IMR-90 (cell line): ENCODE results near the gene PDGFD. TPM values are rescaled to one million over a fixed set of nuclear protein-coding genes. Genes with fewer than 3 reads are reported as not detected.

ENCODE experiments used
- ATAC-seq: fragments of 200-7000 bp; cut with Tn5 transposase; 2 replicates; pipeline ENCODE4 v1.9.1; 2020; ENCODE audit warnings: low read depth, mild to moderate bottlenecking, moderate library complexity
- BruUV-seq: library from RNA; stranded (reverse); fragments of 400-500 nt; replicated peaks from 2 replicates; lab custom pipeline; 2021; lab: Mats Ljungman, UMichigan
- CTCF ChIA-PET: fragments of 300-600 bp; formaldehyde crosslinking; extraction: SDS; loops from one replicate; lab custom pipeline; 2021; ENCODE audit warnings: antibody characterized with exemption; lab: Yijun Ruan, JAX
- POLR2A ChIA-PET: fragments of 300-600 bp; sonication (Branson Sonifier 250); formaldehyde crosslinking; loops from one replicate; lab custom pipeline; 2022; ENCODE audit warnings: antibody characterized with exemption; ENCODE audit not compliant: unreplicated experiment; lab: Charles Lee
- DNase-seq: peaks from one replicate; pipeline ENCODE4 v3.0.0; 2013
- H2AFZ ChIP-seq: replicated peaks from 2 replicates; pipeline ENCODE3; 2013; ENCODE audit warnings: low read length, mild to moderate bottlenecking; ENCODE audit not compliant: poor library complexity
- H2AK5ac ChIP-seq: 2 replicates; pipeline ENCODE4 v1.6.1; 2013; ENCODE audit warnings: low read depth, low read length, inconsistent platforms
- H2AK9ac ChIP-seq: replicated peaks from 2 replicates; pipeline ENCODE3; 2013; ENCODE audit warnings: mild to moderate bottlenecking, low read depth, low read length, moderate library complexity; ENCODE audit not compliant: poor library complexity
- H2BK120ac ChIP-seq: 2 replicates; pipeline ENCODE4 v1.6.1; 2013; ENCODE audit warnings: low read depth, low read length, inconsistent platforms
- H2BK15ac ChIP-seq: 3 replicates; pipeline ENCODE4 v1.6.1; 2013; ENCODE audit warnings: low read depth, low read length, inconsistent platforms
- H2BK20ac ChIP-seq: 2 replicates; pipeline ENCODE4 v1.6.1; 2013; ENCODE audit warnings: low read depth, mild to moderate bottlenecking, inconsistent platforms, low read length, moderate library complexity
- H2BK5ac ChIP-seq: 2 replicates; pipeline ENCODE4 v1.6.1; 2013; ENCODE audit warnings: mild to moderate bottlenecking, low read depth, low read length, inconsistent platforms; ENCODE audit not compliant: poor library complexity, severe bottlenecking
- H3K14ac ChIP-seq: replicated peaks from 2 replicates; pipeline ENCODE4 v1.6.1; 2013; ENCODE audit warnings: low read depth, low read length, inconsistent platforms
- H3K18ac ChIP-seq: 2 replicates; pipeline ENCODE4 v1.6.1; 2013; ENCODE audit warnings: low read depth, low read length, control low read depth
- H3K23ac ChIP-seq: 2 replicates; pipeline ENCODE4 v1.6.1; 2013; ENCODE audit warnings: low read depth, low read length, inconsistent platforms
- H3K27ac ChIP-seq: 2 replicates; pipeline ENCODE4 v1.5.1; 2013; ENCODE audit warnings: mild to moderate bottlenecking, control low read depth, low read length; ENCODE audit not compliant: insufficient read depth
- H3K27me3 ChIP-seq: 2 replicates; pipeline ENCODE4 v1.6.1; 2013; ENCODE audit warnings: low read length; ENCODE audit not compliant: control insufficient read depth, insufficient read depth
- H3K36me3 ChIP-seq: 2 replicates; pipeline ENCODE4 v1.6.1; 2013; ENCODE audit warnings: low read length, mixed read lengths; ENCODE audit not compliant: control insufficient read depth, insufficient read depth
- H3K4ac ChIP-seq: 2 replicates; pipeline ENCODE4 v1.6.1; 2013; ENCODE audit warnings: low read depth, low read length, inconsistent platforms
- H3K4me1 ChIP-seq: 2 replicates; pipeline ENCODE4 v1.6.1; 2013; ENCODE audit warnings: low read length, mixed read lengths; ENCODE audit not compliant: control insufficient read depth, insufficient read depth
- H3K4me2 ChIP-seq: 2 replicates; pipeline ENCODE4 v1.6.1; 2013; ENCODE audit warnings: low read depth, mild to moderate bottlenecking, control low read depth, low read length, moderate library complexity
- H3K4me3 ChIP-seq: 2 replicates; pipeline ENCODE4 v1.5.1; 2013; ENCODE audit warnings: low read depth, mild to moderate bottlenecking, control low read depth, low read length, moderate library complexity; ENCODE audit not compliant: insufficient read depth
- H3K56ac ChIP-seq: 2 replicates; pipeline ENCODE4 v1.6.1; 2013; ENCODE audit warnings: low read length, inconsistent platforms; ENCODE audit not compliant: insufficient read depth; ENCODE audit errors: extremely low read depth
- H3K79me1 ChIP-seq, 2 experiments: 2 replicates each; pipeline ENCODE4 v1.6.1; 2013; ENCODE audit warnings: low read length in 2 of 2, inconsistent platforms in 1 of 2, low read depth in 1 of 2
- H3K9ac ChIP-seq: 2 replicates; pipeline ENCODE4 v1.6.1; 2013; ENCODE audit warnings: low read depth, low read length, control low read depth
- H3K9me1 ChIP-seq: 2 replicates; pipeline ENCODE4 v1.6.1; 2013; ENCODE audit warnings: low read length, inconsistent platforms; ENCODE audit not compliant: insufficient read depth
- H3K9me3 ChIP-seq: 2 replicates; pipeline ENCODE4 v1.6.1; 2013; ENCODE audit warnings: low read length; ENCODE audit not compliant: control insufficient read depth, insufficient read depth
- H4K20me1 ChIP-seq: 2 replicates; pipeline ENCODE4 v1.6.1; 2013; ENCODE audit warnings: low read length, inconsistent platforms; ENCODE audit not compliant: insufficient read depth
- H4K5ac ChIP-seq: 2 replicates; pipeline ENCODE4 v1.6.1; 2013; ENCODE audit warnings: mild to moderate bottlenecking, low read depth, low read length, control low read depth
- H4K8ac ChIP-seq, 2 experiments: 2 replicates each; pipeline ENCODE4 v1.6.1; 2013; ENCODE audit warnings: low read depth in 2 of 2, low read length in 2 of 2, control low read depth in 1 of 2, inconsistent platforms in 1 of 2
- H4K91ac ChIP-seq: 2 replicates; pipeline ENCODE4 v1.6.1; 2013; ENCODE audit warnings: low read depth, low read length, inconsistent platforms; ENCODE audit not compliant: insufficient read depth
- FOS ChIP-seq: fragments of 150-350 bp; IDR thresholded peaks from 2 replicates; pipeline ENCODE4 v1.6.1; 2016; ENCODE audit warnings: low read depth, low read length
- MAFK ChIP-seq: IDR thresholded peaks from 2 replicates; pipeline ENCODE4 v1.6.1; 2012; ENCODE audit warnings: low read depth, low read length, improper control_type of control experiment
- MAZ ChIP-seq: IDR thresholded peaks from 2 replicates; pipeline ENCODE4 v1.6.1; 2012; ENCODE audit warnings: low read depth, mild to moderate bottlenecking, low read length, improper control_type of control experiment, moderate library complexity, borderline replicate concordance
- RAD21 ChIP-seq: IDR thresholded peaks from 2 replicates; pipeline ENCODE4 v1.6.1; 2012; ENCODE audit warnings: low read length, improper control_type of control experiment
- WGBS, 2 experiments: methylation state at CpG; one replicate each; pipeline versions ENCODE4 v1.1.5 to v1.1.7; 2013; ENCODE audit warnings: missing lambda C conversion rate in 2 of 2; ENCODE audit not compliant: insufficient read length in 1 of 2; ENCODE audit errors: extremely low coverage in 2 of 2; 5-methylcytosine and 5-hydroxymethylcytosine counted together
- dilution Hi-C: fragments of 300-500 bp; cut with HindIII; formaldehyde crosslinking; loops from one replicate; pipeline ENCODE4 v1.14.3; 2018; ENCODE audit warnings: low sequenced_read_pairs; ENCODE audit not compliant: unreplicated experiment
- in situ Hi-C: fragments of 300-500 bp; cut with MboI; formaldehyde crosslinking; loops from 3 replicates; pipeline ENCODE4 v1.14.3; 2019; ENCODE audit warnings: low sequenced_read_pairs, inconsistent platforms, mixed read lengths
- intact Hi-C: fragments of 100-400 bp; cut with micrococcal nuclease; formaldehyde crosslinking; loops from 2 replicates; pipeline ENCODE4 v1.10.0; 2022
- polyA plus RNA-seq, 3 experiments: library from polyadenylated mRNA; depleted of rRNA; stranded (reverse); fragments of >200 nt; gene quantifications; 2 replicates each; pipeline ENCODE4 v1.2.3, GENCODE V29; 2012; ENCODE audit warnings: low replicate concordance in 1 of 3
- total RNA-seq: library from RNA; depleted of rRNA; stranded (reverse); fragments of >200 nt; gene quantifications from 2 replicates; pipeline ENCODE4 v1.2.3, GENCODE V29; 2012

PDGFD gene
- total and polyA plus RNA-seq, 2 of the 4 experiments (the other 2 are of a cell fraction): 2.1 to 3.0 TPM

- Histone ChIP-seq H4K8ac (no peak overlapping the region), H3K18ac (no peak overlapping the region), H4K91ac (no peak overlapping the region), H3K79me1 (no peaks in the 10 kb centered on the region), H2AK5ac (no peak overlapping the region), H2BK120ac (no peak overlapping the region), H3K23ac (no peak overlapping the region), H3K14ac (no peak overlapping the region), H2BK15ac (no peak overlapping the region), H2BK5ac (no peak overlapping the region), H3K56ac (no peak overlapping the region), H3K4me3 (no peak overlapping the region), H3K4me2 (no peak overlapping the region), H4K5ac (no peak overlapping the region), H3K36me3 (no peaks in the 10 kb centered on the region), H4K20me1 (no peaks in the 10 kb centered on the region), H3K4ac (no peak overlapping the region), H2BK20ac (no peak overlapping the region), H3K9ac (no peak overlapping the region), H3K9me3 (no peaks in the 10 kb centered on the region), H3K9me1 (no peaks in the 10 kb centered on the region), H3K27ac (no peak overlapping the region), H3K4me1 (peaks cover 2% of the 10 kb centered on the region; the same call in 1 of the 2 replicates), H3K27me3 (no peaks in the 10 kb centered on the region), H2AFZ (no peak overlapping the region), H2AK9ac (no peak overlapping the region)
- WGBS, 2 experiments: no CpG with 5 or more reads among the region's 5 CpGs
- intact Hi-C loops: loop anchor here (5.0 kb wide), 1 partner anchor 99 kb away; no protein-coding TSS in a partner anchor
- ChIA-PET POLR2A (no interaction called here), CTCF (no interaction called here)
- ATAC-seq (no peak), DNase-seq (no peak)
- no peak for TF ChIP-seq FOS
- peak; percentile 11; the same call in 1 of the 2 replicates for TF ChIP-seq MAFK
- no peak for TF ChIP-seq RAD21
- no peak for TF ChIP-seq MAZ
- in situ Hi-C loops: no loop called here
- BruUV-seq: no TSS peak
- dilution Hi-C loops: no loop called here
Observed at GRCh38 chr11:104057908-104058307, 106.0 kb downstream of the PDGFD start.
